ENCODE data around the gene CFAP91.

CFAP91 gene

DNA sequence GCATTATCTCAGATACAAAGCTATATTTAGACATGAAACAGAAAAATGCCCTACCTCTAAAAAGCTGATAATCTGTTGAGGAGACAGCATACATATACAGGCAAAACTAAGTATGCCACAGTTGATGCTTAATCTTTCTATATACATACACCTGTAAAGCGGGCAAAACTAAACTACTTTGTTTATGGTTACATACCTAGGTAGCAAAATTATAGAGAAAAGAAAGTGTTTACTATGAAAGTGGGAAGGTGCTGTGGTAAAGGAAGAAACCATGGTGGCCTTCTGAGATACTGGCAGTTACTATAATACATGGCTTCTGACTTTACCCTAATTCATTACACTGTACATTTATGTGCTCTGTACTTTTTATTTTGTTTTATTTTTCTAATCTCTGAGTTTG, 43.1 kb downstream of the CFAP91 start:
- DNase-seq, result no peak

DNA sequence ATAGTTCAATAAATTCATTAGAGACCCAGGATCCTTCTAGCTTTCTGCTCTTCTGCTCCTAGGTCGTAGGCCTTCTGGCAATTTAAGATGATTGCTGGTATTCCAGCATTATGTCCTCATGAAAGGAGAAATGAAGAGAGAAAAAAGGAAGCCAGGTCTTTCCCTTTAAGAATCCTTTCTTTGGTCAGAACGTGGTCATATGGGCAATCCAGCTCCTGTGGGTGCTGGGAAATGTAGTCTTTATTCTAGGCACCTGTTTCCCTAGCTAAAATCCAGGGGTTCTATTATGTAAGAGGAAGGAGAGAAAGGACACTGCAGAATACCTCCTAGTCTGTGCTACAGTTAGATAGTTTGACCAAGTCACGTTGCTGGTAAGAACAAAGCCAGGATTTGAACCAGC, 43.6 kb downstream of the CFAP91 start:
- DNase-seq, result no peak

DNA sequence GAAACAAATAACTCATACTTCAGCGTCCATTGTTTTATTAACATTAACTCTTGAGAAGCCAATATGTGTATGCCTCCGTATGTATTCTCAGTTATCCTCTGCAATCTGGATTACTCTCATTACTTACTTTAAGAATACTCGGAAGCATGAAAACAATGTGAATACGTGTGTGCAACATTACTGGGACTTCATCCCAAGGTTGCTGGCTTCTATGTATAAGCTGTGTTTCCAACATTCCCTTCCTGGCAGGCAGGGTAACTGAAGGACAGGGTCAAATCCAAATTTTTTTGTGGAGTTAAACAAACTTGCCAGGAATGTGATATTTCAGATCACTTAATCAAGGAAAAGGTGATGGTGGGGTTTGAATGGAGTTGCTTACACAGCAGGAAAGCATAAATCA, 44.5 kb downstream of the CFAP91 start:
- DNase-seq, result no peak

DNA sequence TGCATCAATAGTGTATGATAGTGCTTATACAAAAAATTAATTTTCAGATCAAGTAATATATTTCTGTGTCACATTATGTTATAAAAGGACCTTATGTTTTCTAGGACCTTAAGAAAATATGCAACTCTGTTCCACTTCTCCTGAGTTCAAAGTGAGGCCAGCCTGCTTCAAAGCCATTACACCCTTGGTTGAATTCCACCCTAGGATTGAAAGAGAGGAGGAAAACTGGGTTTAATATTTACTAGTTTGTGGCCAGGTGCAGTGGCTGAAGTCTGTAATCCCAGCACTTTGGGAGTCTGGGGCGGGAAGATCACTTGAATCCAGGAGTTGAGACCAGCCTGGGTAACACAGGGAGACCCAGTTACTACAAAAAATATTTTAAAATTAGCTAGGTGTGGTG, 46.2 kb downstream of the CFAP91 start:
- DNase-seq, result no peak

DNA sequence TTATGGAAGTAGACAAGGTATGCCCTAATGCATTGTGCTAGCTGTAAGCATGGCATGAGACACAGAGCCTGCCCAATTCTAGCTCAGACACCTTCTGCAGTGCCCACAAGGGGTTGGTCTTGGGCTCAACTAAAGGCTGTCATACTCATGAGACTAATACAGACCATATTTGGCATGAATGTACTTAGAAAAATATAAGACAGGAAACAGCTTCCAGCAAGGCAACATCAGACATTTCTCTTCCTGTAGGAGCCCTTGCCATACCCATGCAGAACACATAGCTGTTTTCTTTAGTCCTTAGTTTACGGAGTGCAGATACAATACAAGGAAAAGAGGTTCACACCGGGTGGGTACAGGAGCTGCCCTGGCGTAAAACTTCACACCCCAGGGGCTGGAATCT, 48.6 kb downstream of the CFAP91 start:
- no peak for DNase-seq
